ENCODE results near the gene KCNJ12.
"Not testable (repeated sequence)": the region's sequence is repeated elsewhere in the genome, so short reads cannot be mapped to it uniquely, and the experiment has no call there.

The KCNJ12 gene

DNA sequence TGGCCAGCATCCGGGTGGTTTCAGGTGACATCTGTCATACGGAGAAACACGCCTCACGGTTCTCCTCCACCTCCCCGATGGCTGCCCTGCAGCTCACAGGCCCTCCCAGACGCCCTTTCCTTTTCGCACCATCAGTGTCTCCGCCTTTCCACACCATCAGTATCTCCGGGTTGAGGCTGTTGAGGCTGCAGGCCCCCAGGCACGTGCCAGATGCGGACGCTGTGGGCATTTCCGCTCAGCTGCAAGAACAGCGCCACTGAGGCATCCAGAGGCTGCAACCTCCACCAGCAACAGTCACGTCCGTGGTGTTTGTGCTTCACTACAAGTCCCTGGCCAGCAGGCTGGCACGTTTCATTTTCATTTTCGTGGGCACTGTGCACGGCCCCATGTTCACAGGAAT, 25.7 kb upstream of the KCNJ12 start:
- DNase-seq: not testable (repeated sequence)

DNA sequence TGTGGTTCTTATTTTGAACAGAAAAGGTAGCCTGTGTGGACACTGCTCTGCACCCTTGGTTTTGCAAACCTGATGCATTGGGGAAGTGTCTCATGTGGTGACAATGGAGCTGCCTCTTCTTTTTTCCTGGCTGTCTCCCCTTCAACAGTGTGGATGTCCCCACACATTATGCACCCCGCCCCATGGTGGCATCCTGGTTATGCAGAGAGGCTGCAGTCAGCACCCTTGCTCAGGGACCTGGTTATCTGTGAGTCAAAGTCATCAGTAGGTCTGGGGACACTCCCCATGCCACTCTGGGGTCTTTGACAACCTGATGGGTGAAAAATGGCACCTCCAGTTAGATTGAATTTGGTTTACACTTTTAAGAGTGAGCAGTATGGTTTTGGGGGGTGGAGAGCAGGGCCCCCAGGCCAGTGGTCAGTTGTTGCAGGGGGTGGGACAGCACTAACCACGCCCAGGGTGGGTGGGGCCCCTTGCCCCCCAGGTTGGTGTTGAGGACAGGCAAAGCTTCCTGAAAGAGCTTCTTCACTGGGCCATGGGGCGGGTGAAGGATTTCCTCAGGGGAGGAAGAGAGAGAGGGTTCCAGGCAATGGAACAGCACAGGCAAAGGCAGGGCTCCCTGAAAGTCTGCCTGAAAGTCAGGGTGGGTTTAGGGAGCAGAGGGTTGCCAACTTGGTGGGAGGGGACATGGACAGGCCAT, 24.6 kb upstream of the KCNJ12 start:
- no peak for DNase-seq

DNA sequence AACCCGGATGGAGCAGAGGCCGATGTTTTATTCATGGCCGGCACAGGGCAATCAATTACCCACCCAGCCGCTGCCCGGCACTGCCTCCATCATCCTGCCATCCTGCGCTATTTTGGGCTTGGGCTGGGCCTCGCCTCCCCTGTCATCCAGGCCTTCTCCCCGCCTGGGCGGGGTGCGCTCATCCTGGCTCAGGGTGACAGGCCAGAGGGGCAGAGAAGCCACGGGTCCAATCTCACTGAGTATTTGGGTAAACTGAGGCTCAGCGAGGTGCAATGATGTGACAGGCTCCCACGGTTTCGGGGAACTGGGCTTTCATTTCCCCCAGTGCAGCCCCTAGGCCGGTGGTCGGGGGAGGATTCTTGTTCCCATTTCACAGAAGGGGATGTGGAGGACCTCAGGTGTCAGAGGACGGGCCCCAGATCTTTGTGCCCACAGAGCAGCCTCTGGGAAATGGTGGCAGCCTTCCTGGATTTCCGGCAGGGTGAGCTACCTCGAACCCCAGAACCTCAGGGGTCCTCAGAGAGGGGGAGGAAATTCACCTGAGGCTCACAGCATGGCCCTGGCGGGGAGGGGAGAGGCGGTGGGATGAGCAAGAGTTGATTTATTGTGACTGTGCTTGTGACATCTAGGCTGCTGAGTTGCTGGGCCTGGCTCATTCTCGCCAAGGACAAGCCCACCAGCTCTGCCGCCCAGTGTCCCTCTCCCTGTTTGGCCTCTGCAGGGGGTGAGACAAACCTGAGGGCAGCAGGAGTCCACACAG, 23.8 kb upstream of the KCNJ12 start:
- no peak for DNase-seq

DNA sequence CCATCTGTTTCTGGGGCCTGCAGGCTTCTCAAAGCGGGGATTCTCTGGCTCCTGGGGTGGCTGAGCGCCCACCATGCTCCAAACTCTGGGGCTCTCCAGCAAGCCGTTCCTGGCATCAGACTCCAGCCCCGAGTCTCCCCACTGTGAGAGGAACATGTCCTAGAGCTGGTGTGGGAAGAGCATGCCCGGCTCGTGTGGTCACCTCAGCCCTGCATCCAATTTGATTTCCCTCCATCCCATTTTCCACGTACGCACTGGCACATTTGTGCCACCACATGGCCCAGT, 23.2 kb upstream of the KCNJ12 start:
- no peak for DNase-seq

DNA sequence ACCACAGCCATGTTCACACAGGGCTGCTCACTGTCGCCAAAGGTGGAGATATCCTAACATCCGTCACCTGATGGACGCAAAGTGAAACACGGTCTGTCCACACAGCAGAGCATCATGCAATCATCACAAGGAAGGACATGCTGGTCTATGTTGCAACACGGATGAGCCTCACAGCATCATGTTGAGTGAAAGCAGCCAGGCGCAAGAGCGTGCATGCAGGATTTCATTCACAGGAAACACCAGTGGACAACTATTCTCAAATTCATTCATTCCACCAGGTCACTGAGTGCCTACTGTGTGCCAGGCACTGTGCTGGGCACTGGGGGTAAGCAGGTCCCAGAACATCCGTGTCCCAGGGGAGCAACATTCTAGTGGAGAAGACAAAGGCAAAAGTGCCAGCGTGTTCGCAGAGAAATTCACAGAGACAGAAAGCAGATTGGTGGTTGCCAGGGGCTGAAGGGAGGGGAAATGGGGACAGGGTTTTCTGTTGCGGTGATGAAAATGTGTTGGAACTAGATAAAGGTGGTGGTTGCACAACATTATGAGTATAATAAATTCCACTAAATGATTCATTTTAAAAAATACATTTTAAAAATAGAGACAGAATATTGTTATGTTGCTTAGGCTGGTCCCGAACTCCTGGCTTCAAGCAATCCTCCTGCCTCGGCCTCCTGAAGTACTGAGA, 22.7 kb upstream of the KCNJ12 start:
- DNase-seq: no peak

DNA sequence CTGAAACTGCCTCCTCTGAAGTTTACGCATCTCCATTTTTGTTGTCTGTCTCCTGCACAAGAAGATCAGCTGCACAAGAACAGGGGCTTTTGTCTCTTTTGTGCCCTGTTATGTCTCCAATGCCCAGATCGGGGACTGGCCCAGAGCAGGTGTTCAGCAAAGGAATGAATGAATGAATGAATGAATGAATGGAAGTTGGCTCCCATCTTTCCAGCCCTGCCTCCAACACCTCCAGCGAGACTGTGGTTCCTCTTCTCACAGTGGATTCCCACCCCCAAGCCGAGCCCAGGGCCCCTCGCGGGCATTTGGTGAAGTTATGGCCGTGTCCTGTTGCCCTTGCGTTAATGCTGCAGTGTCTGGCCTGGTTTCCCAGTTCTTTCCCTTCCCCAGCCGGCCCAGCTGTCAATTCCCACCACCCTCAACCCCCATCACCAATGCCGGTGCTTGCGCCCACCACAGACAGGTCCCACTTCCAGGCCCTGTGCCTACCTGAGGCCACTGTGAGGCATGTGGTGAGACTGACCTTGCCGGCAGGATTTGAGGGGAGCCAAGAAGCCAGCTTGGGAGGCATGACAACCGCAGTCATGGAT, 21.3 kb upstream of the KCNJ12 start:
- DNase-seq: no peak

DNA sequence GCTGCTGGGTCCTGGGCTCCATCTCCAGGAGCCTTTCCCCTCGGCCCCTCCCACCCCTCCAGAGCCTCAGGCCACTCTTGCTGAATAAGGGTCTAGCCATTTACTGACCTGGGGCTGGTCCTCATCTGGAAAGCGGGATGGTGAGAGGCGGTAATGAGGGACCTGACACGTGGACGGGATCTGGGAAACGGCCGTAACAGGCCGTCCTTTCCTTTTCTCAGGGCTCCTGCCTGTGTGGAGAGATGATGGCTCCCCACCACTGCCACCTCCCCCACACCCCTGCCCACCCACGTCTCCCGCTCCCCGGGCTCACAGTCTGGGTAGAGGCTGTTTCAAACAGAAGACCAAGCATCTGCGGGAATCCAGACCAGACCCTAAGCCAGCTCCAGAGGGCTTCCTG, 20.6 kb upstream of the KCNJ12 start:
- no peak for DNase-seq

DNA sequence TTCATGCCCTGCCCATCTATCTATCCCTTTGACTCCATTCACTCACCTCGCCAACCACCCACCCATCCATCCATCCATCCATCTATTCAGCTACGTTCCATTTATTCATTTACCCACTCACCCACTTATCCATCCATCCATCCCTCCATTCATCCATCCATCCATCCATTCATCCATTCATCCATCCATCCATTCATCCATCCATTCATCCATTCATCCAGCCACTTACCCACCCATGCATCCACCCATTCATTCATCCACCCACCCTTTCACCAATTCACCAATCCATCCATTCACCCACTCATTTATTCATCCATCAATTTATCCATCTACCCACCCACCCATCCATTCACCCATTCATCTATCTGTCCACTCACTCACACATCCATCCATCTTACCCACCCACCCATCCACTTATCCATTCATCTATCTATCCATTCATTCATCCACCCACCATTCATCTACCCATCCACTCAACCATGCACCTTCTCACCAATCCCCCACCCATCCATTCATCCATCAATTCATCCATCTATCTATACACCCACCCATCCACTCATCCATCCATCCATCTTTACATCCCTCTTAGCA, 19.5 kb upstream of the KCNJ12 start:
- DNase-seq: no peak

DNA sequence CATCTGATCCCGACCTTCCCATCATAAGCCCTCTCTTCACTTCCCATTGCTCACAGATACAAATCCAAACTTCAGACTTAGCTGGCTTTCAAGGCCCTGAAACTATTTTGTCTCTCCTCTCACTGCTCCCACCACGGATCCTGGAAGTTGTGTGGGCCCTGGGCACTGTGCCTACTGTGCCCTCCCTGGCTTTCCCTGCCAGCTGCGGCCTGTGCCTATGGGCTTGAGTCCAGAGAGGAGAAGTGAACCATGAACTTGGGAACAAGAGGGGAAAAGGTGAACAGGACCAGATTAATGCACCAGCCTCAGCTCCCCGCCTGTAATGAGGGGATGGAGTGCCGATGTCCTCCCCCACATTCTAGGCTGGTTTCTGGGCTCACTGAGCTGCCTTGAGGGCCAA, 18.9 kb upstream of the KCNJ12 start:
- no peak for DNase-seq

DNA sequence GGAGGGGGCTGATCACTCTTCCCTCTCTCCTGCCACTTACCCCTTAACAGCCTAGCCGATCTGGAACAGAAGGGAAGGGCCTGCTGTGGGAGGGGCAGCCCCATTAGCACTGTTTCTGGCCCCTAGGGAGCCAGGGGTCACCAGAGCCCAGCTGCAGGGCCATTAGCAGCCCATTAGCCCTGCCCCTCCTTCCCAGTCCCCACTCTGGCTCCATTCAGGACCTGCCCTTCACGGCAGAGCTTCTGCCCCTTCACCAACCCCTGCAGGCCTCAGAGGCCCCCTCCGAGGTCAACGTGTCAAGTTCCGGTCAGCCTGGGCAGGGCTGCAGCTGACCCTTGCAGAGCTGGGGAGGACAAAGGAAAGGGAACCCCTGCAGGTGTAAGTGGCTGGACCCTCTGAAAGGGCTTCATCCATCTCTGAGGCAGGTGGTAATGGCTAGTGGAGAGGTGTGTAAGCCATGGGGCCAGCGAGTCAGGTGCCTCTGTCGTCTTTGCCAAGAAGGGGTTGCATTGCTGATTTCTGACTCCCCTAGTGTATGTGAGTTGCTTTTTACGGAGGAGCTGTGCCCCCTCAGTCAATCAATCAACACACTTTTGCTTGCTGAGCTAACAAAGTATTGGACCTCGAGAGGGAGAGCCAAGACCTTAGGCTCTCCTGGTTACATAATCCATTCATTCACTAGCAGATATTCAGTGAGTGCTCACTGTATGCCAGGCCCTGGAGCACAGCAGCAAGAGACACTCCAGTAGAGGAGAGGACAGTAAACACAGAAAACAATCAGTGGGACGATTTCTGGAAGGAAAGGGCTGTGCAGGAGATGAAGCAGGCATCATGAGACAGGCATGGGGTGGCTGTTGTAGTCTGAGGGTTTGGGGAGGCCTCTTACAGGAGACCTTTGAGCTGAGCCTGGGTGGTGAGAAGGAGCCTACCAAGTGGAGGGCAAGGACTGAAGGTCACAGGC, 18.2 kb upstream of the KCNJ12 start:
- no peak for DNase-seq

DNA sequence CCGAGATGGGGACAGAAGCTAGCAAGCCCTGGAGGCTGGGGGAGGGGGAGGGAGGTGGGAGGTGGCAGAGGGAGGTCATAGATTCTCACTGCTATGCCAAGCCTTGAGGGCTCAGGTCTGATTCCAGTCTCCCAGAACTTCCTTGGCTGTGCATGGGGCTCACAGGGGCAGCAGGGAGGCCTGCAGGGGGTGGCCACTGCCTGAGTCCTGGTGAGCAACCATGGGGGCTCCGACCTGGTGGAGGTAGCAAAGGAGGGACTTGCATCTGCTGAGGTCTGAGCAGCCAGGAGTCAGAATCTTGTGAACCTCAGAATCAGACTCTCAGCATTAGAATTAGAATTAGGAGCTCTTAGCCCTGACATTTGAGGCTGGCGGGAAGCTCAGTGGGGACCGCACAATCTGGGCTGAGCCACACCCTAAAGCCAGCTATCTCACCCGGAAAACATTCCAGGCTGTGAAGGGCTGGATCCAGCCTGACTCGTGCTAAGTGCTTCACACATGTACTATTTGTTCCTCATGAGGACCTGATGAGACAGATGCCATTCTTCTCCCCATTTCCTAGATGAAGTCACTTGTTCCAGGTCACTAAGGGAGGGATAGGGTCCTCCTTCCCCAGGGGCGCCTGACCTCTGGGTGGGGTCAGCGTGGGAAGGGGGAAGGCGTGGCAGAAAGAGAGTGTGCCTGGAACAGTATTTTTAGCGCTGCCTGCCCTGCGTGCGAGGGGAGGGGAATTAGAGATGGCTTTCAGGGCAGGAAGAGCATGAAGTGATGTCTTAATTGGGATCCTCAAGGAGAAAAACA, 17.3 kb upstream of the KCNJ12 start:
- no peak for DNase-seq

DNA sequence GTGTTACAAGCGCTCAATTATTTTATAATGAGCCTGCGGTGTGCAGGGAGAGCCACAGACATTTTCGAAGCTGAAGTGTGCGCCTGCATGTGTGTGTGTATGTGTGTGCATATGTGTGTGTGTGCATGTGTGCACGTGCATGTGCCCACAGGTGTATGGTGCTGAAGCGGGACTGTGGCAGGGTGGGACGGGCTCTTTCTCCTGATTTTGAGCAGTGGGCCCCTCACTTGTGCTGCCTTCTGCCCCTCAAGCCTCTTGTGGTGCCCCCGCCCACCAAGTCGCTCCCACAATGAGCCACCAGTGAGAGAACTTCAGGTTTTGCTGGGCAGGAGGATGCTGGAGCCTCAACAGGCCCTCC, 16.7 kb upstream of the KCNJ12 start:
- no peak for DNase-seq

DNA sequence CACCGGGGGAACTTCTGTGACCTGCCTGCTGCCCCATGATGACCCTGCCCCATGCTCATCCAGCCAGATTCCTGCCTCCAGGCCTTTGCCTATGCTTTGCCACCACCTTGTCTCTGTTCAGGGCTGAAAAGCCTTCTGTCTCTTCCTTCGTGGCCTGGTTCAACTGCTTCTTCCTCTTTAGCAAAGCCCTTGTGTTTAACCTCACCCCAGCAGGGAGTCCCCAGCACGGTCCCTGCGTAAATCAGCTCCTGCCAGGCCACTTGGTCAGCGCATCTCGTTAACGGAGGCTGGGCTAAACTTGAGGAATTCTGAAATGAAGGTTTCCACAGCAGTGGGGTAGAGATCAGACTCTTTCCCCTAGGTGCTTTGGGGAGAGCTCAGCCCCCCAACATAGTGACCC, 16.1 kb upstream of the KCNJ12 start:
- DNase-seq: no peak

DNA sequence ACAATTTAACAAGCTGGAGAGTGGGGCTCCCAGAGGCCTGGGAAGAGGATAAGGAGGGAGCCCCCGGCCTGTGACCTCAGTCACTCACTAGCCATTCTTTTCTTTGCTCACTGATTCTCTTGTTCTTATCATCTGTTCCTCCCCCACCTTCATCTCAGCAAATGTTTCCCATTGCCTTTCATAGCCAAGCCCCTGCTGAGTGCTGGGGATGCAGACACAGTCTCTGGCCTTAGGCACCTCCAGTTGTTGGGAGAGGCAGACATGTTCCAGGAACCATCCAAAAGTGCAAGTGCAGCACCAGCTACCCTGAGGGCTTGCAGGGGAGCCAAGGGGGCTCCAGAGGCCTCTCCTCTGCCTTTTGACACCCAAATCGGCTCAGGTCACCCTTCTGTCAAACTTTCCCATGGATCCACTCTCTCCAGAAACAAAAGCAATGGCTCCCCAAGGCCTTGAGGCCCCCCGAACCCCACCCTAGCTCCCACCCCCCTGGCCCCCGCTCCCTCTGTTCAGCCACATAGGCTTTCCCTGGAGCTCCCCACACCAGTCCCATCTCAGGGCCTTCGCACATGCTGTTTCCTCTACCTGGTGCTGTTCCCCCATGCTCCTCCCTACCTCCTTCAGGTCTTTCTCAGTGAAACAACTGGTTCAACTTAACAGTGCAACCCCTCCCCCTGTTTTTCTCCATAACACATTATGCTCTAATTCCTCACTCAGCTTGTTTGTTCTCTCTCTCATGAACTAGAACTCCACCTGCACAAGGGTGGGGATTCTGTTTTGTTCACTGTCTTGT, 14.9 kb upstream of the KCNJ12 start:
- no peak for DNase-seq

DNA sequence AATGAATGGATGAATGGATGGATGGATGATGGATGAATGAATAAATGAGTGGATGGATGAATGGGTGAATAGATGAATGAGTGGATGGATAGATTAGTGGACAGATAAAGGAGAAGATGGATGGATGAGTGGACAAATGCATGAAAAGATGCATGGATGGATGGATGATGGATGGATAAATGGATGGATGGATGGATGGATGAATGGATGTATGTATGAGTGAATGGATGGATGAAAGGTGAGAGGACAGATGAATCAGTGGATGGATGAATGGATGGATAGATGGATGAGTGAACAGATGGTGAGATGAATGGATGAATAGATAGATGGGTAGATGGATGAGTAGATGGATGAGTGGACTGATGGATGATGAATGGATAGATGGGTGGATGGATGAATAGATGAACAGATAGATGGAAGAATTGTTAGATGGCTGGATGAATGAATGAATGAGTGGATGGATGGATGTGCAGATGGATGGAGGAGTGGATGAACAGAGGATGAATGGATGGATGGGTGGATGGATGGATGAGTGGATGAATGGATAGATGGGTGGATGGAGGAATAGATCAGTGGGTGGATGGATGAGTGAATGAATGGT, 13.7 kb upstream of the KCNJ12 start:
- no peak for DNase-seq

DNA sequence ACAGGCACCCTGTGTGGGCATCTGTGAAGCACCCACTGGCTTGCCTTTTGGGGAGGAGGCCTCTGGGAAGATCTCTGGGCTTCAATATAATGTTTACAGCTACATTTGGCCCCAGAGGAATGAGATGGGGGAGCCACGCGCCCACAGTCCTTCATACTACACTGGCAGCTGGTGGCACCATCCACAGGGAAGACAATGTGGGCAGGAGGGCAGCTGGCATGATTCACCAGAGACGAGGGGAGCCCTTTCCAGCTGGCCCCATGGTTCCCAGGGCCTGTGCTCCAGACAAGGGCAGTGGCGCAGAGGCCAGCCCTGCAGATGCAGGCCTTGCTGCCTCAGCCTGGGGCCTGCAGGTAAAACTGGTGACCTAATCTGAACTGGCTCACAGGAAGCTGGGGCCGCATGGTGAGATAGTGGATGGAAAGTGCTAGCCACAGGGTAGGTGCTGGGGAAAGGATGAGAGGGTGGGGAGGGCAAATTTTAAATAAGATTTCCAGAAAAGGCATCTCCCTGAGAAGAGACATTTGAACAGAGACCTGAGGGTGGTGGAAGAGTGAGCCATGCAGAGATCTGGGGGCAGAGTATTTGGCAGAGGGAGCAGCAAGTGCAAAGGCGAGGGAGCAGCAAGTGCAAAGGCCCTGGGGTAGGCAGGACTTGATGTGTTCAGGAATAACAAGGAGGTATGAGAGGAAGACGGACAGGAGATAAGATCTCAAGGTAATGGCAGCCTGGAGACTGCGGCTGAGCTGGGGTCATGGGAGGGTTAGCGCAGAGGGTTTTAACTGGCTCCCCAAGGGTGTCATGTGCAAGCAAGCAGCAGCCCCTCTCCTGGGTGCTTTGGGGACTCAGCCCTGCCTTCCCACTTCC, 12.1 kb upstream of the KCNJ12 start:
- DNase-seq: no peak

DNA sequence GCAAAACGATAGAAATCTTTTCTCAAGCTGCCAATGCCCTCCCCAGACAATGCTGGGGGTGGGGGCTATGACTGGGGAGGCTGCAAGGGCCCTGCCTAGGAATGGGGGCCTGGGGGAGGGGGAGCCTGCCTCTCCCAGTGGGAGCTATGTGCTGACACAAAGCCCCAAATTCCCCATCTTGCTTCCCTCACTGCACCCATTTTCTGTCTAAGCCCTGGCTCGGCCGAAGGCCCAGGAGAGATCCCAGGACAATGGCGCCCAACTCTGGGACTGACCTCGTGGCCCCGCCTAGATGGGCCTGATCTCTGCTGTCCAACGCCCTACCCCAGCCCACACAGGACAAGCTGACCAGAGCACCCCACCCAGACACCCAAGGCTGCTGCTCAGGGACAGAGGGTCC, 11.1 kb upstream of the KCNJ12 start:
- no peak for DNase-seq

DNA sequence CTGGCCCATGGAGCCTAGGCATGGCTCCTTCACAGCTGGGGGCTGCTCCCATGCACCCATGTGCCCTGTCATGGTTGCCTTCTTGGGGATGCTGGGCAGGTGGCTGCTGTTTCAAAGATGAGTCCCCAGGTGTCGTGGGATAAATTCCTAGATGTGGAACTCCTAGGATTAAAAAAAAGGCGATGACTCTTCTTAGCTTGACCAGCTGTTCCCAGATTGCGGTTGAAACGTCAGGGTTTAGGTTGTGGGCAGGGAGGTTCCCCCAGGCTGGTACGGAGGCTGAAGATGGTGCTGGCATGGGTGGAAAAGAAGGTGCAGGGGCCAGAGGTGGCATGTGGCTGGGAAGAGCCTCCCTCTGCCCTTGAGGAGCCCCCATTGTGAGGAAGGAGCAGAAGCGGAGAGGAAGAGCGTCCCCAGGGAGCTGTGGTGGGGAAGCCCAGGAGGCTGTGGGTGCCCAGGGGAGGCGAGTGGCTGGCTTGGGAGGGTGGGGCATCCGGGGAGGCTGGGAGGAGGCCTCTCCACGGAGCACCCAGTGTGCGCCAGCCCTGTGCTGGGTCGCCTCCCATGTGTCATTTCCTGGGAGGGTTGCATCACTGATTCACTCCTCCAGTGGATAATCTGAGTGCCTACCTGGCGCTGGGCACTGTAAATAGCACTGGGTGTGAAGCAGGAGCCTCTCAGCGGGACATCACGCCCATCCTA, 7.5 kb upstream of the KCNJ12 start:
- DNase-seq: no peak

DNA sequence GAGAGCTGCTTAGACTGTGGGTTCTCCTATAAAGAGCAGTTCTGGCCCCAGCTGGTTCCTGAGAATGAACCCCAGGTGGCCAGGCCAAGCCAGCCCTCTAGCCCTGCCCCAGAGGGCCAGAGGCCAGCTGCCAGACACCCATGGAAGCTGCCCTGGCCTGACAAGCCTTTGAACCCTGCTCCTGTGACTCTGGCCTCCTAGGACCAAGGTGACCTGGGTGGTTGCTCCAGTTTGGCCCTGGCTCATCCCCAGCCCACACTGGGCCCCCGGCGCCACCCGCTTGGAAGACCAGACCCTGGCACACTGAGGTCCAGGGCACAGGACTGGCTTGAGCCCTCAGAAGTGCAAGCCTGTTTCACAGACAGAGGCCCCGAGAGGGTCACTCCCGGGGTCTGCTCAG, 6.8 kb upstream of the KCNJ12 start:
- no peak for DNase-seq
